OCI-LY7 (cell line): ENCODE measurements around the gene MIB1.
"Not testable (repeated sequence)": the region's sequence is repeated elsewhere in the genome, so short reads cannot be mapped to it uniquely, and the experiment has no call there.

Experiments
- EZH2phosphoT487 ChIP-seq: fragments of 200-600 bp; sonication (generic); IDR thresholded peaks from 2 replicates; pipeline ENCODE4 v1.6.1; 2018; ENCODE audit warnings: low read depth, borderline replicate concordance, mild to moderate bottlenecking, mixed run types, antibody characterized with exemption, low read length, moderate library complexity, mixed read lengths
- TF ChIP-seq, protein P1 (sequence below): fragments of 200-600 bp; sonication (generic); conservative IDR thresholded peaks from 2 replicates; pipeline ENCODE4 v1.5.1; 2014; ENCODE audit warnings: mild to moderate bottlenecking, antibody characterized with exemption, low read length, moderate library complexity, mixed read lengths

DNA sequence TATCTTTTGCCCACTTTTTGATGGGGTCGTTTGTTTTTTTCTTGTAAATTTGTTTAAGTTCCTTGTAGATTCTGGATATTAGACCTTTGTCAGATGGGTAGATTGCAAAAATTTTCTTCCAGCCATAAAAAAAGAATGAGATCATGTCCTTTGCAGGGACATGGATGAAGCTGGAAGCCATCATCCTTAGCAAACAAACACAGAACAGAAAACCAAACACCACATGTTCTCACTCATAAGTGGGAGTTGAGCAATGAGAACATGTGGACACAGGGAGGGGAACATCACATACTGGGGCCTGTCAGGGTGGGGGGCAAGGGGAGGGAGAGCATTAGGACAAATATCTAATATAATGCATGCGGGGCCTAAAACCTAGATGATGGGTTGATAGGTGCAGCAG is 55.5 kb downstream of the MIB1 start:
- TF ChIP-seq, protein P1, sequence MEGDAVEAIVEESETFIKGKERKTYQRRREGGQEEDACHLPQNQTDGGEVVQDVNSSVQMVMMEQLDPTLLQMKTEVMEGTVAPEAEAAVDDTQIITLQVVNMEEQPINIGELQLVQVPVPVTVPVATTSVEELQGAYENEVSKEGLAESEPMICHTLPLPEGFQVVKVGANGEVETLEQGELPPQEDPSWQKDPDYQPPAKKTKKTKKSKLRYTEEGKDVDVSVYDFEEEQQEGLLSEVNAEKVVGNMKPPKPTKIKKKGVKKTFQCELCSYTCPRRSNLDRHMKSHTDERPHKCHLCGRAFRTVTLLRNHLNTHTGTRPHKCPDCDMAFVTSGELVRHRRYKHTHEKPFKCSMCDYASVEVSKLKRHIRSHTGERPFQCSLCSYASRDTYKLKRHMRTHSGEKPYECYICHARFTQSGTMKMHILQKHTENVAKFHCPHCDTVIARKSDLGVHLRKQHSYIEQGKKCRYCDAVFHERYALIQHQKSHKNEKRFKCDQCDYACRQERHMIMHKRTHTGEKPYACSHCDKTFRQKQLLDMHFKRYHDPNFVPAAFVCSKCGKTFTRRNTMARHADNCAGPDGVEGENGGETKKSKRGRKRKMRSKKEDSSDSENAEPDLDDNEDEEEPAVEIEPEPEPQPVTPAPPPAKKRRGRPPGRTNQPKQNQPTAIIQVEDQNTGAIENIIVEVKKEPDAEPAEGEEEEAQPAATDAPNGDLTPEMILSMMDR, result not testable (repeated sequence)
- TF ChIP-seq EZH2phosphoT487, result not testable (repeated sequence)
